Loucy (cell line): ENCODE data around the gene GALNT9.

ENCODE experiments used
- H2AFZ ChIP-seq: fragments of 200-600 bp; sonication (generic); 2 replicates; pipeline ENCODE4 v1.6.0; 2016; ENCODE audit warnings: antibody characterized with exemption, mild to moderate bottlenecking, low read length, moderate library complexity
- H3F3A ChIP-seq: fragments of 200-600 bp; 2 replicates; pipeline ENCODE4 v1.6.0; 2016; ENCODE audit warnings: antibody characterized with exemption, low read depth, mild to moderate bottlenecking
- H3K27me3 ChIP-seq: fragments of 200-600 bp; sonication (generic); 2 replicates; pipeline ENCODE4 v1.6.1; 2014; ENCODE audit warnings: low read length, mild to moderate bottlenecking; ENCODE audit not compliant: insufficient read depth, poor library complexity, severe bottlenecking
- H3K36me3 ChIP-seq: fragments of 200-600 bp; sonication (generic); 2 replicates; pipeline ENCODE4 v1.6.1; 2016; ENCODE audit warnings: low read length; ENCODE audit not compliant: insufficient read depth
- H3K4me1 ChIP-seq: fragments of 200-600 bp; sonication (generic); 2 replicates; pipeline ENCODE4 v1.5.1; 2014; ENCODE audit warnings: low read length, mild to moderate bottlenecking; ENCODE audit not compliant: insufficient read depth, poor library complexity, severe bottlenecking
- H3K4me2 ChIP-seq: fragments of 200-600 bp; sonication (generic); 2 replicates; pipeline ENCODE4 v1.6.0; 2014; ENCODE audit warnings: antibody characterized with exemption, low read length, low read depth, mild to moderate bottlenecking; ENCODE audit not compliant: poor library complexity, severe bottlenecking
- H3K4me3 ChIP-seq: fragments of 200-600 bp; sonication (generic); 2 replicates; pipeline ENCODE4 v1.5.1; 2014; ENCODE audit warnings: low read length, mild to moderate bottlenecking, mixed read lengths; ENCODE audit not compliant: poor library complexity, severe bottlenecking
- H3K79me2 ChIP-seq: fragments of 200-600 bp; sonication (generic); 2 replicates; pipeline ENCODE4 v1.6.1; 2014; ENCODE audit warnings: low read length; ENCODE audit not compliant: insufficient read depth
- H3K9ac ChIP-seq: fragments of 200-600 bp; sonication (generic); 2 replicates; pipeline ENCODE4 v1.6.0; 2014; ENCODE audit warnings: mild to moderate bottlenecking, low read depth, low read length, moderate library complexity; ENCODE audit not compliant: poor library complexity, severe bottlenecking
- H3K9me2 ChIP-seq: fragments of 200-600 bp; sonication (generic); replicated peaks from 2 replicates; pipeline ENCODE4 v1.6.1; 2016; ENCODE audit warnings: low read depth, low read length, mixed read lengths
- H3K9me3 ChIP-seq: fragments of 200-600 bp; sonication (generic); 2 replicates; pipeline ENCODE4 v1.6.1; 2014; ENCODE audit warnings: mild to moderate bottlenecking, antibody characterized with exemption, low read length, low read depth; ENCODE audit not compliant: insufficient read depth
- H4K20me1 ChIP-seq: fragments of 200-600 bp; sonication (generic); 2 replicates; pipeline ENCODE4 v1.6.0; 2014; ENCODE audit warnings: antibody characterized with exemption, low read length, mild to moderate bottlenecking; ENCODE audit not compliant: insufficient read depth, poor library complexity, severe bottlenecking
- CTCF ChIP-seq: fragments of 200-600 bp; sonication (generic); conservative IDR thresholded peaks from 2 replicates; pipeline ENCODE4 v1.5.1; 2014; ENCODE audit warnings: mild to moderate bottlenecking, antibody characterized with exemption, low read length
- EZH2phosphoT487 ChIP-seq: fragments of 200-600 bp; IDR thresholded peaks from 2 replicates; pipeline ENCODE4 v1.6.1; 2018; ENCODE audit warnings: antibody characterized with exemption, mild to moderate bottlenecking, moderate library complexity, borderline replicate concordance

The GALNT9 gene

GRCh38 chr12:132295101-132295526 lies 34.3 kb downstream of the GALNT9 start:
- H3K27me3 ChIP-seq: no peaks in the 10 kb centered on the region
- no peak overlapping the region for H3K4me3 ChIP-seq
- no peaks in the 10 kb centered on the region for H3K4me1 ChIP-seq
- H4K20me1 ChIP-seq: no peaks in the 10 kb centered on the region
- H3K79me2 ChIP-seq: no peaks in the 10 kb centered on the region
- H3K9me3 ChIP-seq: peaks cover 28% of the 10 kb centered on the region; the same call in 1 of the 2 replicates
- H3K9ac ChIP-seq: no peak overlapping the region
- peaks cover 4% of the 10 kb centered on the region; the same call in 1 of the 2 replicates for H3F3A ChIP-seq
- TF ChIP-seq CTCF (no peak), EZH2phosphoT487 (no peak)
- no peaks in the 10 kb centered on the region for H3K9me2 ChIP-seq
- no peaks in the 10 kb centered on the region for H3K36me3 ChIP-seq
- no peak overlapping the region for H2AFZ ChIP-seq
- H3K4me2 ChIP-seq: no peak overlapping the region

- Histone ChIP-seq H3K9ac (no peak overlapping the region), H3K36me3 (no peaks in the 10 kb centered on the region), H3K27me3 (no peaks in the 10 kb centered on the region), H3K9me2 (no peaks in the 10 kb centered on the region), H3K4me3 (no peak overlapping the region), H4K20me1 (no peaks in the 10 kb centered on the region), H3K79me2 (no peaks in the 10 kb centered on the region), H3F3A (peaks cover 4% of the 10 kb centered on the region; the same call in 1 of the 2 replicates), H2AFZ (no peak overlapping the region), H3K4me2 (no peak overlapping the region), H3K9me3 (peaks cover 28% of the 10 kb centered on the region; the same call in 1 of the 2 replicates), H3K4me1 (peaks cover under 1% of the 10 kb centered on the region)
- TF ChIP-seq EZH2phosphoT487 (no peak), CTCF (no peak)
These were observed 35.0 kb downstream of the GALNT9 start for GRCh38 chr12:132294121-132295034.

- Histone ChIP-seq H3K79me2 (no peaks in the 10 kb centered on the region), H3K9ac (no peak overlapping the region), H3K36me3 (no peaks in the 10 kb centered on the region), H3K9me3 (peaks cover 18% of the 10 kb centered on the region; the same call in 1 of the 2 replicates), H2AFZ (no peak overlapping the region), H3F3A (peaks cover 4% of the 10 kb centered on the region; the same call in 1 of the 2 replicates), H3K4me2 (no peak overlapping the region), H3K9me2 (no peaks in the 10 kb centered on the region), H3K27me3 (no peaks in the 10 kb centered on the region), H4K20me1 (no peaks in the 10 kb centered on the region), H3K4me1 (peaks cover 4% of the 10 kb centered on the region), H3K4me3 (no peak overlapping the region)
- TF ChIP-seq EZH2phosphoT487 (no peak), CTCF (no peak)
These were observed 36.8 kb downstream of the GALNT9 start for GRCh38 chr12:132292328-132293319.
